GM19328 (cell line): ENCODE results near the gene NET1.
"Not testable (repeated sequence)": the region's sequence is repeated elsewhere in the genome, so short reads cannot be mapped to it uniquely, and the experiment has no call there.

Source experiments
- ATAC-seq: cut with Tn5 transposase; IDR thresholded peaks from one replicate; pipeline ENCODE4 v1.9.1; 2021; ENCODE audit warnings: mild to moderate bottlenecking, moderate library complexity; ENCODE audit not compliant: unreplicated experiment

Gene NET1

GRCh38 chr10:5461914-5462840 is 49.8 kb downstream of the NET1 start:
- no peak for ATAC-seq

GRCh38 chr10:5462841-5463293 is 50.5 kb downstream of the NET1 start:
- ATAC-seq = no peak

GRCh38 chr10:5464546-5464945 is 52.2 kb downstream of the NET1 start:
- ATAC-seq = no peak

- no peak for ATAC-seq
Observed at GRCh38 chr10:5465976-5466450, 53.7 kb downstream of the NET1 start.

- no peak for ATAC-seq
Observed at GRCh38 chr10:5466451-5467206, 54.3 kb downstream of the NET1 start.

- no peak for ATAC-seq
Observed at GRCh38 chr10:5467207-5467535, 54.8 kb downstream of the NET1 start.

GRCh38 chr10:5467634-5468255 is 55.4 kb downstream of the NET1 start:
- no peak for ATAC-seq

GRCh38 chr10:5468262-5469106 is 56.1 kb downstream of the NET1 start:
- ATAC-seq = no peak

- no peak for ATAC-seq
Observed at GRCh38 chr10:5469353-5470061, 57.1 kb downstream of the NET1 start.

GRCh38 chr10:5470062-5470751 is 57.9 kb downstream of the NET1 start:
- ATAC-seq = no peak

- ATAC-seq = not testable (repeated sequence)
Observed at GRCh38 chr10:5474642-5475041, 62.3 kb downstream of the NET1 start.

GRCh38 chr10:5475088-5475487 is 62.7 kb downstream of the NET1 start:
- ATAC-seq = not testable (repeated sequence)

- not testable (repeated sequence) for ATAC-seq
Observed at GRCh38 chr10:5475974-5476807, 63.8 kb downstream of the NET1 start.

- no peak for ATAC-seq
Observed at GRCh38 chr10:5476918-5477525, 64.7 kb downstream of the NET1 start.

- no peak for ATAC-seq
Observed at GRCh38 chr10:5477948-5478693, 65.8 kb downstream of the NET1 start.

GRCh38 chr10:5478694-5479305 is 66.4 kb downstream of the NET1 start:
- ATAC-seq = no peak
